SK-N-SH (cell line): Measurements from ENCODE around the gene KCNE1. TPM values are rescaled to one million over a fixed set of nuclear protein-coding genes. Genes with fewer than 3 reads are reported as not detected.

Source experiments
- CTCF ChIA-PET: fragments of 300-600, 350-600 bp; formaldehyde crosslinking; extraction: SDS; loops from one replicate; lab custom pipeline; 2021; lab: Yijun Ruan, JAX
- POLR2A ChIA-PET: fragments of 350-600 bp; sonication (Branson Sonifier 250); formaldehyde crosslinking; extraction: SDS; loops from one replicate; lab custom pipeline; 2020; ENCODE audit warnings: antibody characterized with exemption, inconsistent platforms; lab: Yijun Ruan, JAX
- DNase-seq: peaks from one replicate; pipeline ENCODE4 v3.0.0; 2012
- H2AFZ ChIP-seq: fragments of 200-600 bp; sonication (generic); 2 replicates; pipeline ENCODE4 v1.8.1; 2016; ENCODE audit warnings: antibody characterized with exemption, mild to moderate bottlenecking, low read depth
- H3F3A ChIP-seq: fragments of 200-600 bp; sonication (generic); replicated peaks from 2 replicates; pipeline ENCODE3; 2016; ENCODE audit warnings: antibody characterized with exemption, mild to moderate bottlenecking; ENCODE audit not compliant: insufficient read depth
- H3K27ac ChIP-seq, 2 experiments: fragments of 200-500 bp in 1 of 2; fragments of 200-600 bp in 1 of 2; sonication (Bioruptor generic) in 1 of 2; sonication (generic), shearing (Covaris generic) in 1 of 2; 2 replicates each; pipeline versions ENCODE4 v1.5.1 to v1.6.1; 2014 to 2016; ENCODE audit warnings: low read depth in 2 of 2, inconsistent platforms in 1 of 2, low read length in 1 of 2, mild to moderate bottlenecking in 1 of 2, mixed read lengths in 1 of 2
- H3K27me3 ChIP-seq: fragments of 200-600 bp; sonication (generic), shearing (Covaris generic); 2 replicates; pipeline ENCODE4 v1.6.1; 2016; ENCODE audit warnings: mixed run types; ENCODE audit not compliant: insufficient read depth
- H3K36me3 ChIP-seq, 2 experiments: fragments of 200-500 bp in 1 of 2; fragments of 200-600 bp in 1 of 2; sonication (Bioruptor generic) in 1 of 2; sonication (generic) in 1 of 2; replicated peaks in 1 of 2; 2 replicates each; pipeline versions ENCODE3 to v1.5.1; 2014 to 2016; ENCODE audit warnings: low read length in 1 of 2, mild to moderate bottlenecking in 1 of 2; ENCODE audit not compliant: insufficient read depth in 2 of 2, control insufficient read depth in 1 of 2
- H3K4me1 ChIP-seq, 2 experiments: fragments of 200-500 bp in 1 of 2; fragments of 200-600 bp in 1 of 2; sonication (Bioruptor generic) in 1 of 2; sonication (generic), shearing (Covaris generic) in 1 of 2; 2 replicates each; pipeline versions ENCODE4 v1.5.1 to v1.6.1; 2014 to 2016; ENCODE audit warnings: low read depth in 1 of 2, low read length in 1 of 2, mixed run types in 1 of 2; ENCODE audit not compliant: insufficient read depth in 2 of 2, control insufficient read depth in 1 of 2
- H3K4me2 ChIP-seq: fragments of 200-600 bp; sonication (generic), shearing (Covaris generic); 2 replicates; pipeline ENCODE4 v1.6.1; 2017; ENCODE audit warnings: mixed run types
- H3K4me3 ChIP-seq, 2 experiments: fragments of 200-500 bp in 1 of 2; fragments of 200-600 bp in 1 of 2; sonication (Bioruptor generic) in 1 of 2; sonication (generic), shearing (Covaris generic) in 1 of 2; 2 replicates each; pipeline versions ENCODE4 v1.5.1 to v1.8.1; 2014 to 2016; ENCODE audit warnings: low read depth in 2 of 2, inconsistent platforms in 1 of 2, low read length in 1 of 2, mild to moderate bottlenecking in 1 of 2, mixed read lengths in 1 of 2, moderate library complexity in 1 of 2
- H3K79me2 ChIP-seq: fragments of 200-600 bp; sonication (generic); 2 replicates; pipeline ENCODE4 v1.8.1; 2017; ENCODE audit warnings: mild to moderate bottlenecking; ENCODE audit not compliant: insufficient read depth
- H3K9ac ChIP-seq: fragments of 200-600 bp; sonication (generic); 2 replicates; pipeline ENCODE4 v1.6.1; 2017; ENCODE audit warnings: mixed run types
- H3K9me2 ChIP-seq: fragments of 200-600 bp; sonication (generic); 2 replicates; pipeline ENCODE4 v1.6.1; 2017; ENCODE audit warnings: mixed run types
- H3K9me3 ChIP-seq: fragments of 200-600 bp; sonication (generic); 2 replicates; pipeline ENCODE4 v1.6.1; 2017; ENCODE audit warnings: mixed run types, mild to moderate bottlenecking, moderate library complexity
- H4K20me1 ChIP-seq: fragments of 200-600 bp; sonication (generic); 2 replicates; pipeline ENCODE4 v1.6.1; 2017; ENCODE audit warnings: mild to moderate bottlenecking, mixed run types; ENCODE audit not compliant: insufficient read depth
- EP300 ChIP-seq, 2 experiments: IDR thresholded peaks; 2 replicates each; pipeline versions ENCODE4 v1.4.0 to v1.6.1; 2012; ENCODE audit warnings: borderline replicate concordance in 1 of 2, low read depth in 1 of 2, low read length in 1 of 2
- EZH2phosphoT487 ChIP-seq: fragments of 200-600 bp; sonication (generic); IDR thresholded peaks from 2 replicates; pipeline ENCODE4 v1.6.1; 2017; ENCODE audit warnings: low read depth, mixed run types, mild to moderate bottlenecking, antibody characterized with exemption, moderate library complexity, borderline replicate concordance
- FOXM1 ChIP-seq: IDR thresholded peaks from 2 replicates; pipeline ENCODE4 v1.4.0; 2012; ENCODE audit warnings: low read depth, mild to moderate bottlenecking
- GABPA ChIP-seq: IDR thresholded peaks from 2 replicates; pipeline ENCODE4 v1.4.0; 2012; ENCODE audit warnings: low read depth, mild to moderate bottlenecking
- MEF2A ChIP-seq: IDR thresholded peaks from 2 replicates; pipeline ENCODE4 v1.4.0; 2012; ENCODE audit warnings: low read depth, borderline replicate concordance
- MXI1 ChIP-seq: IDR thresholded peaks from 2 replicates; pipeline ENCODE4 v1.6.1; 2012; ENCODE audit warnings: mild to moderate bottlenecking, low read depth, low read length, improper control_type of control experiment
- NFIC ChIP-seq: IDR thresholded peaks from 2 replicates; pipeline ENCODE4 v1.4.0; 2012; ENCODE audit warnings: borderline replicate concordance
- NRF1 ChIP-seq: IDR thresholded peaks from 2 replicates; pipeline ENCODE4 v1.6.1; 2012; ENCODE audit warnings: low read depth, mild to moderate bottlenecking, low read length
- RAD21 ChIP-seq: IDR thresholded peaks from 2 replicates; pipeline ENCODE4 v1.6.1; 2012; ENCODE audit warnings: mild to moderate bottlenecking, low read length
- SMC3 ChIP-seq: IDR thresholded peaks from 2 replicates; pipeline ENCODE4 v1.6.1; 2012; ENCODE audit warnings: low read depth, low read length, improper control_type of control experiment
- TAF1 ChIP-seq: IDR thresholded peaks from 2 replicates; pipeline ENCODE4 v1.6.1; 2012; ENCODE audit warnings: low read depth, mild to moderate bottlenecking, low read length, moderate library complexity, borderline replicate concordance
- YY1 ChIP-seq: IDR thresholded peaks from 2 replicates; pipeline ENCODE4 v1.4.0; 2012; ENCODE audit warnings: low read depth, mild to moderate bottlenecking
- WGBS: methylation state at CpG from one replicate; pipeline ENCODE4 v1.1.6; 2017; ENCODE audit warnings: low lambda C conversion rate; 5-methylcytosine and 5-hydroxymethylcytosine counted together
- polyA plus RNA-seq, 3 experiments: library from polyadenylated mRNA; depleted of rRNA; stranded (reverse); fragments of >200 nt; gene quantifications; 2 replicates each; pipeline ENCODE4 v1.2.3, GENCODE V29; 2012
- TF ChIP-seq, protein P1 (sequence below): fragments of 150-350 bp; IDR thresholded peaks from 2 replicates; pipeline ENCODE4 v1.6.1; 2017; ENCODE audit warnings: antibody characterized with exemption, low read length, low read depth, borderline replicate concordance
- TF ChIP-seq, protein P2 (sequence below): IDR thresholded peaks from 2 replicates; pipeline ENCODE4 v1.4.0; 2012; ENCODE audit warnings: low read depth, borderline replicate concordance
- TF ChIP-seq, protein P3 (sequence below): IDR thresholded peaks from 2 replicates; pipeline ENCODE4 v1.4.0; 2012; ENCODE audit warnings: low read depth
- TF ChIP-seq, protein P4 (sequence below): IDR thresholded peaks from 2 replicates; pipeline ENCODE4 v1.6.1; 2012; ENCODE audit warnings: mild to moderate bottlenecking, low read depth, low read length, moderate library complexity

Gene KCNE1
- polyA plus RNA-seq, 1 of the 3 experiments (the other 2 are of a cell fraction), result 0.16 TPM

DNA sequence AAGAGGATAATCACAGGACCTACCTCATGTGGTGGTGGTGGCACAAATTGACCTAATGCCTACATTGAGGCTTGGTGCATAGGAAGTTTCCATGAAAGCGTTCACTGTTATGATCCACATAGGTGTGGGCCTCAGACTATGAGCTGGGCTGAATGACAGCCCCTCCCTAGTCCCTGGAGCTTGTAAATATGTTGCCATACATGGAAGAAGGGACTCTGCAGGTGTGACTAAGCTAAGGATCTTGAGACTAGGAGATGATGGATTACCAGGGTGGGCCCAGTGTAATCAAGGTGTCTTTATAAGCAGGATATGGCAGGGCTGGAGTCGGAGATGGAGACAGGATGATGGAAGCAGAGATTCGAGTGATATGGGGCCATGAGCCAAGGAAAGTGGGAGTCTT lies 31.0 kb upstream of the KCNE1 start:
- Histone ChIP-seq H3K4me2 (no peak overlapping the region), H4K20me1 (no peaks in the 10 kb centered on the region), H2AFZ (no peak overlapping the region), H3K79me2 (no peaks in the 10 kb centered on the region), H3K36me3 (no peaks in the 10 kb centered on the region), H3F3A (peaks cover 11% of the 10 kb centered on the region), H3K4me1 (peaks cover 2 to 16% of the 10 kb centered on the region in 2 experiments; a peak in 3 of 4 replicates), H3K27ac (no peak overlapping the region), H3K9me2 (no peaks in the 10 kb centered on the region), H3K9ac (no peak overlapping the region), H3K27me3 (no peaks in the 10 kb centered on the region), H3K4me3 (no peak overlapping the region), H3K9me3 (no peaks in the 10 kb centered on the region)
- 79% methylated on average over 3 of the region's 3 CpGs for WGBS
- no peak for TF ChIP-seq GABPA
- TF ChIP-seq, protein P1, sequence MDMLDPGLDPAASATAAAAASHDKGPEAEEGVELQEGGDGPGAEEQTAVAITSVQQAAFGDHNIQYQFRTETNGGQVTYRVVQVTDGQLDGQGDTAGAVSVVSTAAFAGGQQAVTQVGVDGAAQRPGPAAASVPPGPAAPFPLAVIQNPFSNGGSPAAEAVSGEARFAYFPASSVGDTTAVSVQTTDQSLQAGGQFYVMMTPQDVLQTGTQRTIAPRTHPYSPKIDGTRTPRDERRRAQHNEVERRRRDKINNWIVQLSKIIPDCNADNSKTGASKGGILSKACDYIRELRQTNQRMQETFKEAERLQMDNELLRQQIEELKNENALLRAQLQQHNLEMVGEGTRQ, result no peak
- no peak for DNase-seq
- ChIA-PET POLR2A (no interaction called here), CTCF (interaction anchor here (1.4 to 1.8 kb wide), 4 partner anchors 11 to 26 kb away, joined by 3 to 16 read pairs (median 8); no protein-coding TSS in a partner anchor)

DNA sequence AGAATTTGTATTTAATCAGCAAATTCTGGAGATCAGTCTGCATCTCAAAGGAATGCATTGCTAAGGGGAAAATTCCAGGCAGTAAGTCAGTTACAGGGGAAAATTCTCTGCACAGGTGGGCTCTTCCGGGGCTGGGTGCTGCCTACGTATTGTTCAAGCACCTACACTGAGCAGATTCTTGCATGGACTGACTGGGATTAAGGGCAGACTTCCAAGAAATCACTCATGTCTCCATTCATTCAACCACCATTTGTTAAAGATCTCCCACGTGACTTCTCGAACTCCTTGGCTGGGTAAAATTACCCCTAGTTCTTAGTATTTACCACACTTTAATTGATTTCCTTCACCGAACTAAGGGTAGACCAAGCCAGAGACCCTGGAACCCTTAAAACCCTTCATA lies 28.2 kb upstream of the KCNE1 start:
- DNase-seq, result no peak
- Histone ChIP-seq H3F3A (peaks cover 6% of the 10 kb centered on the region), H2AFZ (no peak overlapping the region), H3K27me3 (no peaks in the 10 kb centered on the region), H3K27ac (no peak overlapping the region), H3K36me3 (no peaks in the 10 kb centered on the region), H3K79me2 (no peaks in the 10 kb centered on the region), H3K4me2 (no peak overlapping the region), H3K9ac (no peak overlapping the region), H3K4me1 (peaks cover 4 to 13% of the 10 kb centered on the region in 2 experiments; a peak in 2 of 4 replicates), H3K4me3 (no peak overlapping the region), H4K20me1 (no peaks in the 10 kb centered on the region), H3K9me2 (no peaks in the 10 kb centered on the region), H3K9me3 (no peaks in the 10 kb centered on the region)
- TF ChIP-seq, protein P2, sequence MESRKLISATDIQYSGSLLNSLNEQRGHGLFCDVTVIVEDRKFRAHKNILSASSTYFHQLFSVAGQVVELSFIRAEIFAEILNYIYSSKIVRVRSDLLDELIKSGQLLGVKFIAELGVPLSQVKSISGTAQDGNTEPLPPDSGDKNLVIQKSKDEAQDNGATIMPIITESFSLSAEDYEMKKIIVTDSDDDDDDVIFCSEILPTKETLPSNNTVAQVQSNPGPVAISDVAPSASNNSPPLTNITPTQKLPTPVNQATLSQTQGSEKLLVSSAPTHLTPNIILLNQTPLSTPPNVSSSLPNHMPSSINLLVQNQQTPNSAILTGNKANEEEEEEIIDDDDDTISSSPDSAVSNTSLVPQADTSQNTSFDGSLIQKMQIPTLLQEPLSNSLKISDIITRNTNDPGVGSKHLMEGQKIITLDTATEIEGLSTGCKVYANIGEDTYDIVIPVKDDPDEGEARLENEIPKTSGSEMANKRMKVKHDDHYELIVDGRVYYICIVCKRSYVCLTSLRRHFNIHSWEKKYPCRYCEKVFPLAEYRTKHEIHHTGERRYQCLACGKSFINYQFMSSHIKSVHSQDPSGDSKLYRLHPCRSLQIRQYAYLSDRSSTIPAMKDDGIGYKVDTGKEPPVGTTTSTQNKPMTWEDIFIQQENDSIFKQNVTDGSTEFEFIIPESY, result no peak
- TF ChIP-seq FOXM1 (no peak), TAF1 (no peak), NRF1 (no peak), YY1 (no peak), MEF2A (no peak), RAD21 (no peak), EZH2phosphoT487 (no peak), MXI1 (no peak), EP300 (IDR thresholded peaks at IDR 0.05; ENCODE audit: borderline replicate concordance in 1 of 2, low read depth in 1 of 2, low read length in 1 of 2) (no peak), SMC3 (no peak), NFIC (no peak)
- TF ChIP-seq, protein P3, sequence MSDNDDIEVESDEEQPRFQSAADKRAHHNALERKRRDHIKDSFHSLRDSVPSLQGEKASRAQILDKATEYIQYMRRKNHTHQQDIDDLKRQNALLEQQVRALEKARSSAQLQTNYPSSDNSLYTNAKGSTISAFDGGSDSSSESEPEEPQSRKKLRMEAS, result no peak
- TF ChIP-seq, protein P4, sequence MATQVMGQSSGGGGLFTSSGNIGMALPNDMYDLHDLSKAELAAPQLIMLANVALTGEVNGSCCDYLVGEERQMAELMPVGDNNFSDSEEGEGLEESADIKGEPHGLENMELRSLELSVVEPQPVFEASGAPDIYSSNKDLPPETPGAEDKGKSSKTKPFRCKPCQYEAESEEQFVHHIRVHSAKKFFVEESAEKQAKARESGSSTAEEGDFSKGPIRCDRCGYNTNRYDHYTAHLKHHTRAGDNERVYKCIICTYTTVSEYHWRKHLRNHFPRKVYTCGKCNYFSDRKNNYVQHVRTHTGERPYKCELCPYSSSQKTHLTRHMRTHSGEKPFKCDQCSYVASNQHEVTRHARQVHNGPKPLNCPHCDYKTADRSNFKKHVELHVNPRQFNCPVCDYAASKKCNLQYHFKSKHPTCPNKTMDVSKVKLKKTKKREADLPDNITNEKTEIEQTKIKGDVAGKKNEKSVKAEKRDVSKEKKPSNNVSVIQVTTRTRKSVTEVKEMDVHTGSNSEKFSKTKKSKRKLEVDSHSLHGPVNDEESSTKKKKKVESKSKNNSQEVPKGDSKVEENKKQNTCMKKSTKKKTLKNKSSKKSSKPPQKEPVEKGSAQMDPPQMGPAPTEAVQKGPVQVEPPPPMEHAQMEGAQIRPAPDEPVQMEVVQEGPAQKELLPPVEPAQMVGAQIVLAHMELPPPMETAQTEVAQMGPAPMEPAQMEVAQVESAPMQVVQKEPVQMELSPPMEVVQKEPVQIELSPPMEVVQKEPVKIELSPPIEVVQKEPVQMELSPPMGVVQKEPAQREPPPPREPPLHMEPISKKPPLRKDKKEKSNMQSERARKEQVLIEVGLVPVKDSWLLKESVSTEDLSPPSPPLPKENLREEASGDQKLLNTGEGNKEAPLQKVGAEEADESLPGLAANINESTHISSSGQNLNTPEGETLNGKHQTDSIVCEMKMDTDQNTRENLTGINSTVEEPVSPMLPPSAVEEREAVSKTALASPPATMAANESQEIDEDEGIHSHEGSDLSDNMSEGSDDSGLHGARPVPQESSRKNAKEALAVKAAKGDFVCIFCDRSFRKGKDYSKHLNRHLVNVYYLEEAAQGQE, result no peak
- POLR2A ChIA-PET, result no interaction called here
- 94% methylated on average over 5 of the region's 5 CpGs for WGBS
- CTCF ChIA-PET, result interaction anchor here (0.8 kb wide), 1 partner anchor 19 kb away, joined by 3 read pairs; no protein-coding TSS in a partner anchor
